Neutrophil (primary cell): Measurements from ENCODE around the gene RCAN3.

Source experiments
- H3K27ac ChIP-seq: fragments of 200-600 bp; sonication (generic); 2 replicates; pipeline ENCODE4 v1.5.1; 2016; ENCODE audit warnings: mild to moderate bottlenecking, moderate library complexity
- H3K27me3 ChIP-seq: fragments of 200-600 bp; sonication (generic); 2 replicates; pipeline ENCODE4 v1.6.0; 2016; ENCODE audit warnings: mild to moderate bottlenecking
- H3K36me3 ChIP-seq: fragments of 200-600 bp; sonication (generic); 2 replicates; pipeline ENCODE4 v1.5.1; 2017
- H3K4me1 ChIP-seq, 2 experiments: fragments of 200-600 bp in 1 of 2; sonication (generic) in 1 of 2; 1 replicate in 1 of 2; 2 replicates in 1 of 2; pipeline versions ENCODE4 v1.5.1 to v1.6.1; 2013 to 2016; ENCODE audit warnings: low read depth in 1 of 2, low read length in 1 of 2, mild to moderate bottlenecking in 1 of 2, moderate library complexity in 1 of 2; ENCODE audit not compliant: control insufficient read depth in 1 of 2, insufficient read depth in 1 of 2
- H3K4me3 ChIP-seq, 2 experiments: fragments of 200-600 bp in 1 of 2; sonication (generic) in 1 of 2; 1 replicate in 1 of 2; 2 replicates in 1 of 2; pipeline ENCODE4 v1.5.1; 2013 to 2016; ENCODE audit warnings: low read depth in 1 of 2, low read length in 1 of 2, mild to moderate bottlenecking in 1 of 2, moderate library complexity in 1 of 2
- H3K9me3 ChIP-seq: fragments of 200-600 bp; sonication (generic); 2 replicates; pipeline ENCODE4 v1.5.1; 2016
- CTCF ChIP-seq: fragments of 200-600 bp; sonication (generic); IDR thresholded peaks from 2 replicates; pipeline ENCODE4 v1.5.1; 2016; ENCODE audit warnings: antibody characterized with exemption

Gene RCAN3

GRCh38 chr1:24468685-24469316 is 33.8 kb upstream of the RCAN3 start:
- Histone ChIP-seq H3K4me1 (no peaks in the 10 kb centered on the region), H3K27me3 (no peaks in the 10 kb centered on the region), H3K4me3 (no peak overlapping the region), H3K36me3 (peaks cover 53% of the 10 kb centered on the region), H3K27ac (no peak overlapping the region), H3K9me3 (no peaks in the 10 kb centered on the region)
- TF ChIP-seq CTCF = no peak

- no peaks in the 10 kb centered on the region for H3K4me1 ChIP-seq
- no peak overlapping the region for H3K4me3 ChIP-seq
- peaks cover 35% of the 10 kb centered on the region for H3K36me3 ChIP-seq
- TF ChIP-seq CTCF = no peak
- no peak overlapping the region for H3K27ac ChIP-seq
- no peaks in the 10 kb centered on the region for H3K9me3 ChIP-seq
- no peaks in the 10 kb centered on the region for H3K27me3 ChIP-seq
These were observed 32.0 kb upstream of the RCAN3 start for GRCh38 chr1:24470592-24470991.

- no peak for TF ChIP-seq CTCF
- no peaks in the 10 kb centered on the region for H3K9me3 ChIP-seq
- H3K36me3 ChIP-seq = peaks cover 17% of the 10 kb centered on the region
- no peak overlapping the region for H3K27ac ChIP-seq
- no peak overlapping the region for H3K4me3 ChIP-seq
- no peaks in the 10 kb centered on the region for H3K4me1 ChIP-seq
- H3K27me3 ChIP-seq = no peaks in the 10 kb centered on the region
These were observed 29.9 kb upstream of the RCAN3 start for GRCh38 chr1:24472527-24473251.

GRCh38 chr1:24474193-24474592 is 28.4 kb upstream of the RCAN3 start:
- no peaks in the 10 kb centered on the region for H3K9me3 ChIP-seq
- no peaks in the 10 kb centered on the region for H3K4me1 ChIP-seq
- peaks cover 7% of the 10 kb centered on the region for H3K36me3 ChIP-seq
- H3K27me3 ChIP-seq = no peaks in the 10 kb centered on the region
- H3K27ac ChIP-seq = no peak overlapping the region
- no peak for TF ChIP-seq CTCF
- H3K4me3 ChIP-seq = no peak overlapping the region

GRCh38 chr1:24475700-24476099 is 26.9 kb upstream of the RCAN3 start:
- no peak overlapping the region for H3K4me3 ChIP-seq
- no peaks in the 10 kb centered on the region for H3K4me1 ChIP-seq
- peaks cover 4% of the 10 kb centered on the region for H3K36me3 ChIP-seq
- no peaks in the 10 kb centered on the region for H3K9me3 ChIP-seq
- no peak overlapping the region for H3K27ac ChIP-seq
- no peaks in the 10 kb centered on the region for H3K27me3 ChIP-seq
- TF ChIP-seq CTCF = no peak
